Ramos (cell line): ENCODE data around the gene GAB3.

ENCODE experiments used
- in situ Hi-C: fragments of 300-500 bp; cut with MboI; formaldehyde crosslinking; loops from one replicate; pipeline ENCODE4 v1.14.3; 2022; ENCODE audit warnings: low sequenced_read_pairs; ENCODE audit not compliant: unreplicated experiment

The GAB3 gene

GRCh38 chrX:154758696-154759095 lies 7.8 kb upstream of the GAB3 start:
- in situ Hi-C loops = loop anchor here (25.0 kb wide), 1 partner anchor 304 kb away; the partner anchor contains the start of genes BRCC3, CMC4 and MTCP1

DNA sequence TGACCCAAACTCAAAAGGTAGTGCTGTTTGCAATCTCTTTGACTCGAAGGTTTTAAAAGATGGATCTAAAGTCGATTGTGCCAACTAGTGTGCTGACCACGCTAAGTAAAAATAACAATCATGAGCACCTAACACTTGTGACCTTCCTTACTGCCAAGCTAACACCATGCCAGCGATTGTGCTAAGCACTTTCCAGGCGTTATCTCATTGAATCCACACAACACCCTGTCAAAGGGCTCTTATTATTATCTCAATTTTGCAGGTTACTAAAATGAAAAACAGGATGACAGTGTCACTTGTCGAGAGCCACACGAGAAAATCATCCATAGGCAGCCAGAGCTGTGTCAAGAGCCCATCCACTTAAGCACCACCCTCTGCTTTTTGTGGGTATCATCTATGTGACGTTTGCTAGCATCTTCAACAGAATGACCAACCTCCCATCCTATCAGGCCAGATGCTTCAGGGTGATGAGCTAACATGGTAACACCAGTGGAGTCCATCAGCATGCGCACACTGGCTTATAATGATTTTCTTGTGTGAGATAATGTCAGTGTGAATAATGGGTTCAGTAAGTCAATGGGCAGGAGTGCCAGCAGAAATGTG lies 893 bp upstream of the GAB3 start:
- in situ Hi-C loops = loop anchor here (25.0 kb wide), 1 partner anchor 311 kb away; the partner anchor contains the start of genes BRCC3, CMC4 and MTCP1

DNA sequence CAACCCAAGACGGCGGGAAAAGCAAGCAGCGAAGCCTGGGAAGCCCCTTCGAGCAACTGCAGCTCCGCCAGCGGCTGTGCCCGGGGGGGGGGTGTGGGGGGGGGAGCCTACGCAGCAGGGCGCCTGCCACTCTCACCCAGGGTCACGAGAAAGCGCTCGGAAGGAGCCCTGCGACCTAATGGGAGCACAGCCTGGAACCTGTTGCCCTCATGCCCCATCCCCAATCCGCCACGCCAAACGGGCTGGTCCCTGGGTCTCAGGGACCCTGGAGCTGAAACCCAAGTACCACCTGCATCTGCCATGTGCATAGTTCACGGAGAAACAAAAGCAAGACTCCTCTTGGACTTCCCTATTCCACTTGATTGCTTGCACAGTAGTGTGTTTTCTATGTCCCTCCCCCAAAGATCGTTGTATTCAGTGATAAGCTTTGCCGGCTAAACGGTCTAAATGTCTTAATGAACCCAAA lies 359 bp upstream of the GAB3 start:
- in situ Hi-C loops = loop anchor here (25.0 kb wide), 1 partner anchor 311 kb away; the partner anchor contains the start of genes BRCC3, CMC4 and MTCP1

DNA sequence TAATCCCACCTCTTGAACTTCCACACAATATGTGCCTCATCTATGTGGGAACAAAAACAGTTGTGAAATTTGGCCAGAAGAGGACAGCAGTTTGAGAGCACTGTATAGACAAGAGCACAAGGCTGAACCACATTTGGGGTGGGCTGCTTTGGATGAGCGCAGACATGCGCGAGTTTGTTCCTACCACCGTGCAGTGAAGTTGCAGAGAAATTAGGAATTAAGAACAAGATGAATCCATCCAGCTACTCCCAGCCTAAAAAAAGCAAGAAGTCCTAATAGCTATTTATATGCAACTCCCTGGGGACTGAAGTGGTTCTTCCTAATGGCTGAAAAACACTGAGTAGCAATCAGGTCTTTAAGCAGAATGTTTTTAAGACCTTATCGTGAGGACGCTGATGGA lies 1.0 kb downstream of the GAB3 start:
- in situ Hi-C loops = loop anchor here (25.0 kb wide), 2 partner anchors 163 to 312 kb away; partner anchors contain the start of genes BRCC3, CMC4, CTAG1A and MTCP1

DNA sequence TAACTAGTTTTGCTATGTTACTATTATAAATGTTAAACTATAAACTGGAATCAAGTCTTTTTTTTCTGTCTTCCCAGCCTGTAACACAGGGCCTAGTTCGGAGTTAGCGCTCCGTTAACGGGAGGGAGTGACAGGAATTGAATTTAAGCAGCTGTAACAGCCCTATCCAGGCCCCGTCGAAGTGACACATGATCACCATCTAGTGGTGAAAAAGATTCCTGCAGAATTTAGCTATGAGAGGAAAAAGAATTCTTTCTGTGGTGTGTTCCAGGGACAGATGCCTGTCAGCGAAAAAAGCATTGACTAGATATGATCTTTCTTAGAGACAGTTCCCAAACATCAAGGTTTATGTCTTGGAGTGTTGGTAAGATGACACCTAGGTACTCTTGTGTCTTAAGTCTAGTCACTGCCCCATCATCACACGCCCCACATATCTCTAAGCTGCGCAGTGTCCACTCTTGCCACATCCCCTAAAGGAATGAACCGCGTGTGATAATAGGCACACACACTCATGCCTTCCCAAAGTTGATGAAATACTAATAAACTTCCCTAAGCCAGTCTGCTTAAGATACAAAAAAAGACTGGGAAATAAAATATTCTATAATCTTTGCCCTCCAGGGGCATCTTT lies 2.1 kb downstream of the GAB3 start:
- in situ Hi-C loops = loop anchor here (25.0 kb wide), 1 partner anchor 162 kb away; the partner anchor contains the start of gene CTAG1A

DNA sequence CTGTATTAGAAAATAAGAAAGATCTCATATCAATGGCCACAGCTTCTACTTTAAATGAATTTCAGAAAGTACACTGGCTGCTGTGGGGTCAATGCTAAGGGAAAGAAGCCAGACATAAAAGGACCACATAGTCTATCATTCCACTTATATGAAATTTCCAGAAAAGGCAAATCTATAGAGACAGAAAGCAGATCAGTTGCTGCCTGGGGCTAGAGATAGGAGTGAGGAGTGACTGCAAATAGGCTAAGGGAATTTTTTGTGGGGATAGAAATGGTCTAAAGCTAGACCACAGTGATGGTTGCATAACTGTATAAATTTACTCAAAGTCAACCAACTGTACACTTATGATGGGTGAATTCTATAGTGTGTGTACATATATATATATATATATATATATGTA lies 8.3 kb downstream of the GAB3 start:
- in situ Hi-C loops = loop anchor here (25.0 kb wide), 1 partner anchor 155 kb away; the partner anchor contains the start of gene CTAG1A

- in situ Hi-C loops = loop anchor here (25.0 kb wide), 1 partner anchor 153 kb away; the partner anchor contains the start of gene CTAG1A
Measured at GRCh38 chrX:154739952-154740465, 10.9 kb downstream of the GAB3 start.

- in situ Hi-C loops = loop anchor here (25.0 kb wide), 1 partner anchor 151 kb away; the partner anchor contains the start of gene CTAG1A
Measured at GRCh38 chrX:154738011-154738738, 12.7 kb downstream of the GAB3 start.

GRCh38 chrX:154737136-154737535 lies 13.7 kb downstream of the GAB3 start:
- in situ Hi-C loops = loop anchor here (25.0 kb wide), 1 partner anchor 150 kb away; the partner anchor contains the start of gene CTAG1A

- in situ Hi-C loops = loop anchor here (25.0 kb wide), 1 partner anchor 149 kb away; the partner anchor contains the start of gene CTAG1A
Measured at GRCh38 chrX:154735695-154736393, 15.0 kb downstream of the GAB3 start.

GRCh38 chrX:154734061-154734781 lies 16.7 kb downstream of the GAB3 start:
- in situ Hi-C loops = loop anchor here (25.0 kb wide), 1 partner anchor 147 kb away; the partner anchor contains the start of gene CTAG1A

GRCh38 chrX:154733066-154733425 lies 17.8 kb downstream of the GAB3 start:
- in situ Hi-C loops = loop anchor here (25.0 kb wide), 1 partner anchor 146 kb away; the partner anchor contains the start of gene CTAG1A

DNA sequence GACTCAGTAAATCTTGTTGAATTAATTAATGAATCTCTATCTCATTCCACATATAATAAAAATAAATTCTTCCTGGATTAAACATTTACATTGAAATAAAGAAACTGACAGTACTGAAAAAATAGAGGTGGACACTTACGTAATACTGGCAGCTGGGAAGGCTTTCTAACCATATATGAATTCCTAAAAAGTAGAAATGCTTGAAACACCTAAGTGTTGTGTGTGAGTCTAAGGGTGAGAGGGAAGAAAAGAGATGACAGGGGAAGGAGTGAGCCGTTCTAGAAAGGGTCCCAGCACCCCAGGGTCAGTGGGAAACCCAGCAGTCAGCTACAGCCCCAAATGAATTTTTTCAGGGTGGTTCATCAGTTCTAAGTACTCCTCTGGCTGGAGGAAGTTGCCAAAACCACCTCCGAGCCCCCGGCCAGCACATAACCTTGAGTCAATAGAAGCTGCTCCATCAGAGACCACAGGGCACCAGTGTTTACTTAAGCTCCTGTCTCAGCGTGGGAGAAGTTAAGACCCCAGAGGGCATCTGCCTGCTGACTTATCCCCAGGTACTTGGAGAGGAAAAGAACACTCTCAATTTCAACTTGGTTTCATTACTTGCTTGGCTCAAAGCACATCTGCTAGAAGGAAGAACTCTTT lies 18.3 kb downstream of the GAB3 start:
- in situ Hi-C loops = loop anchor here (25.0 kb wide), 1 partner anchor 145 kb away; the partner anchor contains the start of gene CTAG1A

- in situ Hi-C loops = loop anchor here (25.0 kb wide), 1 partner anchor 145 kb away; the partner anchor contains the start of gene CTAG1A
Measured at GRCh38 chrX:154731881-154732280, 19.0 kb downstream of the GAB3 start.

DNA sequence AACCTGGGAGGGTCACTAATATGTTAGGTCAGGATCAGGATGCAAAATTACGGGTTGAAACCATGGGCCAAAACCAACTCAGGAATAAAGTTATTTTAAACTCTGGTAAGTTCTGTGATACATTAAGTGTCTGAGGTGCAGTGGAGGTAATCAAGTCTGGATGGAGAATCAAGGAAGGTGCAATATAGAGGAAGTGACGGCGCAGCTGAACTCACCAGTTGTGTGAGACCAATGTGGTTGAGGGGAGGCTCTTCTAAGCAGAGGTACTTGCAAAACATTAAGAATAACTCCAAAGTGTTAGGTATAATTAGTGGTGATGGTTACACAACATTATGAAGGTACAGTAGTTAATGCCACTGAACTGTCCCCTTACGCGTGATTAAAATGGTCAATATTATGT lies 19.7 kb downstream of the GAB3 start:
- in situ Hi-C loops = loop anchor here (25.0 kb wide), 1 partner anchor 144 kb away; the partner anchor contains the start of gene CTAG1A

GRCh38 chrX:154730253-154730891 lies 20.5 kb downstream of the GAB3 start:
- in situ Hi-C loops = loop anchor here (25.0 kb wide), 1 partner anchor 143 kb away; the partner anchor contains the start of gene CTAG1A

DNA sequence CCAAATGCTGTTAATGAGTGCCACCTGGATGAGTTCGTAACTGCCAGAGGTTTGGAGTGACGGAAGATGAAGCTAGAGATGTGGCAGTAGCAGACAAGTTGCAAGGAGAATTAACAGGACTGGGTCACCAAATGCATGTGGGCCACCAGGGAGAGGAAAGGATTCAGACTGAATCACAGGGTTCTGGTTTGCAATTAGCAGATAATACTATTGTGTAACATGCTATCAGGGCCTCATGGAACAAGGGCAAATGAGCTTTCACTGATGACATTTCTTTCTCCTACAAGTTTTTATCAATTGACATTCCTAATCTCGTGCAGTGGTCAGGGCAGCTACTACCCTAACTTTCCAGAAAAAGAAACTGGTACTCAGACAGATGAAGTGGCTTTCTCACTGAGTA lies 21.4 kb downstream of the GAB3 start:
- in situ Hi-C loops = loop anchor here (25.0 kb wide), 1 partner anchor 142 kb away; the partner anchor contains the start of gene CTAG1A
